Ecto neural progenitor cell (in vitro differentiated cells): ENCODE measurements around the gene NCAN.
"Not testable (repeated sequence)": the region's sequence is repeated elsewhere in the genome, so short reads cannot be mapped to it uniquely, and the experiment has no call there.

Experiments
- DNase-seq: peaks from one replicate; pipeline ENCODE4 v3.0.0-alpha.2; 2018; ENCODE audit warnings: low spot score

Gene NCAN

GRCh38 chr19:19224852-19225494 lies 13.2 kb downstream of the NCAN start:
- DNase-seq: peak; percentile 88

DNA sequence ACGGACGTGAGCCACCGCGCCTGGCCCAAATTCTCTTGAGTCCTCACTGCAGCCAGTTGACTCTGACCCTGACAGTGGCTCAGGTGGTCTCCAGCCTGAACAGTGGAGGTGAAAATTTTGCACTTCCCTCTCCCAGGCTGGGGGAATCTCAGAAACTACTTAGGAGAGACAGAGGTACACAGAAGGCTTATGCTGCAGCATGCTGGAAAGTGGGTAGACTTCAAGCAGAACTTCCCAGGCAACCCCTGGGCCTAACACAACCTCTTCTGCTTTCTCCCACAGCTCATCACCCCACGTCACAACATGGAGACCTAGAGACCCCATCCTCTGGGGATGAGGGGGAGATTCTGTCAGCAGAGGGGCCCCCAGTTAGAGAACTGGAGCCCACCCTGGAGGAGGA lies 14.4 kb downstream of the NCAN start:
- DNase-seq: no peak

GRCh38 chr19:19226663-19227062 lies 14.9 kb downstream of the NCAN start:
- no peak for DNase-seq

DNA sequence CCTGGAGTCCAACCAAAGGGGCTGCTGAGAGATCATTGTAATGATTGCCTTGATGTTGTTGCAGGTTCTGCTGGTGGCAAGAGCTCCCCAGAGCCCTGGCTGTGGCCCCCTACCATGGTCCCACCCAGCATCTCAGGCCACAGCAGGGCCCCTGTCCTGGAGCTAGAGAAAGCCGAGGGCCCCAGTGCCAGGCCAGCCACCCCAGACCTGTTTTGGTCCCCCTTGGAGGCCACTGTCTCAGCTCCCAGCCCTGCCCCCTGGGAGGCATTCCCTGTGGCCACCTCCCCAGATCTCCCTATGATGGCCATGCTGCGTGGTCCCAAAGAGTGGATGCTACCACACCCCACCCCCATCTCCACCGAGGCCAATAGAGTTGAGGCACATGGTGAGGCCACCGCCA lies 15.5 kb downstream of the NCAN start:
- DNase-seq: no peak

- no peak for DNase-seq
Observed at GRCh38 chr19:19229701-19230100, 17.9 kb downstream of the NCAN start.

GRCh38 chr19:19230999-19231398 lies 19.2 kb downstream of the NCAN start:
- DNase-seq: no peak

DNA sequence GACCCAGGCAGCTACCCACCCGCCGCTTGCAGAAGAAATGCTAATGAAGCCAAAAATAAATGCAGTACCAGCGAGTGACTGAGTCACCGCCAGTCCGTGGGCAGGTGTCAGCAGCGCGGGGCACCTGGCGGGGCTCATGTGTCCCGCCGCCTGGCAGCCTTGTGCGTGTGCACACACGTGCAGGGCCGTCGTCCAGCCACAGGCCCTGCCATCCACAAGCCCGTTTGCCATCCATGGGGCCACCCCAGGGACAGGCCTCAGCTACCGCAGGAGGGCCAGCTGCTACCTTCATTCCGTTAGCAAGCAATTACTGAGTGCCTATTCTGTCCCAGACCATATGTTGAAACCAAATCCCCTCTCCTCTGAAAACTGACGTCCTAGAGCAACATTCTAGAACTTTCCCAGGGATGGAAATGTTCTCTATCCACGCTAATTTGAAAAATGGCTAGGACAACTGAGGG lies 20.5 kb downstream of the NCAN start:
- no peak for DNase-seq

GRCh38 chr19:19234220-19234816 lies 22.6 kb downstream of the NCAN start:
- DNase-seq: no peak

- no peak for DNase-seq
Observed at GRCh38 chr19:19236173-19236572, 24.4 kb downstream of the NCAN start.

DNA sequence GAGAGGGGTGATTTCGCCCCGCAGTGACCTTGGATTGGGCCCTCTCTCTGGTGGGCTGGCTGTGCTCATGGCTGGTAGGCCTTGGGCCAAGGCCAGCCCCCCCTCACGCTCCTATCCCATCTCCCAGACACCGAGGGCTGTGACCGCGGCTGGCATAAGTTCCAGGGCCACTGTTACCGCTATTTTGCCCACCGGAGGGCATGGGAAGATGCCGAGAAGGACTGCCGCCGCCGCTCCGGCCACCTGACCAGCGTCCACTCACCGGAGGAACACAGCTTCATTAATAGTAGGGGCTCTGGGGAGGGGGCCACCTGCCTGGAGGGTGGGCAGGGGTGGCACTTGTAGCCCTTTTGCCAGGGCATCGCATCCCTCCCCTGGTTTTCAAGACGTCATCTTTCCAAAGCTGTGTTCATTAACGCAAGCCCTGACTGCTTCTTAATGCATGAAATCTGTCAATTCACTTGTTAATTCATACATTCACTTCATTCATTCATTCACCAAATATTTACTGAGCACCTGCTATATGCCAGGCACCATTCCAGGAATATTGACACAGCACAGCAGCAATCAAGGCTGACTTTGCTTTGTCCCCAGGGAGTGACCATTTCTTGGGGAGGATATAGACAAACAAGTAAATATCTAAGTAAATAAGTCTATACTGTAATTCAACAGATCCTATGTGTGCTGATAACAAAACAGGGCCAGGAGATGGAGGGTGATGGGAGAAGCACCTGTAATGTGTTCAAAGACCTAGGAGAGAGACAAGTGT lies 26.6 kb downstream of the NCAN start:
- no peak for DNase-seq

DNA sequence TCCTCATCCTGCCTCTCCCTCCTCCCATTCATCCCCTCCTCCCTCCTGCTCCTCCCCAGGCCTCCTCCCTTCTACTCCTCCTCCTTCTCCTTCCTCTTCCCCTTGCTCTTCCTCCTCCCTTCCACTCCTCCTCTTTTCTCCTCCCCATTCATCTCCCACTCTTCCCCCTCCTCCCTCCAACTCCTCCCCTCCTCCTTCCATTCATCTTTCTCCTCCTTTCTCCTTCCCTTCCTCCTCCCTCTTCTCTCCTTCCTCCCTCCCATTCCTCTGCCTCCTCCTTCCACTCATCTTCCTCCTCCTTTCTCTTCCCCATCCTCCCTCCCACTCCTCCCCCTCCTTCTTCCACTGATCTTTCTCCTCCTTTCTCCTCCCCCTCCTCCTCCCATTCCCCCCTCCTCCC lies 27.9 kb downstream of the NCAN start:
- DNase-seq: no peak

GRCh38 chr19:19240476-19240875 lies 28.7 kb downstream of the NCAN start:
- DNase-seq: no peak

DNA sequence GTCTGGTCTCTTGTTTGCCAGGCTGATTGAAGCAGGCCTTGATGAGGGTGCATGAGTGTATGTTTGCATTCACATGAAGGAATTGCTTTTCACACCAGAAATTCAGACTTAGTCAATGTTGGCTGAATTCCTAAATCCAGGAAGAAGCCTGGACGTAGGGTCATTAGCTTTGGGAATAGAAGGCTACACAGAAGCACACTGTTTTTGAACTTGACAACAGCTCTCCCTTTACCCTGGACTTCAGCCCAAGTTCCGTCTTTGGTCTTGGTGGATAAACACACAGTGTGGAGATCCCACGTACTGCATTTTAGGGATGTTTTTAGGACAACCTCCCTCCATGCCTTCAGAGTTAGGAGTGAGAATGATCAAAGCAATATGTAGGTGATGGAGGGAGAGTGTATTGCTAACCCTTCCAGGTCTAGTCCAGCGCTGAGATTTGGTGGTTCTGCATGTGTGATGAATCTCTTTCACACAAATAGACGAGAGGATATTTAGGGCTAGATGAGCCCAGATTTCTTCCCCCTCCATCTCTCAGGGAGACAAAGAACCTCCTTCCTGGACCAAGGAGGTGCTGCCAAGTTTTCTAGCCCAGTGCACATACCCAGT lies 38.5 kb downstream of the NCAN start:
- DNase-seq: no peak

GRCh38 chr19:19253409-19253808 lies 41.7 kb downstream of the NCAN start:
- not testable (repeated sequence) for DNase-seq

GRCh38 chr19:19256072-19256969 lies 44.6 kb downstream of the NCAN start:
- DNase-seq: no peak

- DNase-seq: no peak
Observed at GRCh38 chr19:19257137-19257536, 45.4 kb downstream of the NCAN start.

DNA sequence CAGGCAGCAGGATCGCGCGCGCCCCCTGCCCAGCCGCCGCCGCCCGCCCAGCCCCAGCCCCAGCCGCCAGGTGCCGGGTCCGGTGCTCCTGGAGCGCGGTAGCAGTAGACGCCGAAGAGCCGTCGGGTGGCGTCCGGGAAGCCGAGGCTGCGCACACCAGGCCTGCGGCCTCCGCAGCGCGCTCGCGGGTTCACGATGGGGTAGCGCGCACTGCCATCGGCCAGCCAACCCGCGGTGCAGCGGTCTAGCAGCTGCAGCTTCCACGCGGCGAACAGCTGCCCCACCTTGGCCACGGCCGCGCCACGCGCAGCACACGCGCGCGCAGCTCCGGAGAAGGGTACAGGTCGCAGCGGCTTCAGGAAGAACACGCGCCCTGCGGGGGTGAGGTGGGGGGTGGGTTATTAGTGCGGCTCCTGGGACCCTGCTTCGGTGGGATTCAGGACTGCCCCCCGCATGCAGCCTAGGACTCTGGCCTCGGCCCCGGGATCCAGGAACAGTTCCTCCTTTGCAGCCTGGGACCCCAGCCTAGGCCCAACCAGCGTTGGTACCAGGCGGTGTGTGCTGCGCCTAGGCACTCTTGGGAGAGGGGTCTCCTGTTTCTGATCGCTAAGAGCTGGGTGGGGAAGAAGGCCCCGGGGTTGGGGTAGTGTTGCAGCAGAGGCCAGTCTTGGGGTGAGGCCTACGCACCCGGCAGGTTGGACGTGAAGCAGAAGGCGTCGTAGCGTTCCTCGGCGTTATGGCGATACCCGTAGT lies 46.3 kb downstream of the NCAN start:
- DNase-seq: no peak

- no peak for DNase-seq
Observed at GRCh38 chr19:19258589-19259338, 47.0 kb downstream of the NCAN start.

DNA sequence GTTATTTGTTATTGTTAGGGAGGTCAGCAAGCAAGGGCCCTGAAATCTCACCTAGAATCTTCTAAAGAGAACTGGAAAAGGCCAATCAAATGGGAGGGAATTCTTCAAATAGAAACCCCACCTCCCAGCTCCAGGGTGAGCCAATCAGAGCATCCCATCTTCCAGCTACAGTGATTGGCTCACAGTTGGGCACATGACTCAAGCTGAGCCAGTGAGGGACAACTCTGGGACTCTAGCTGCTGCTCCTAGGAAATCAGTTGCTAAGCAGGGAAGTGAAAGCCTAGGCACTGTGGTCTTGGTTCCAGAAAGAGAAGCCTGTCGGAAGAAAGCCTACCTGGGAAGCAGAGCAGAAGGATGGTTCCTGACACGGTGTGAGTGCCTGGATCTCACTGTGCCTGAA lies 48.0 kb downstream of the NCAN start:
- DNase-seq: no peak
